Activated CD4-positive, alpha-beta T cell treated with anti-CD3 and anti-CD28 coated beads, Interleukin-2, amount 50 U/mL, for 48 hours (primary cell): ENCODE data around the gene TRAK1.
A peak's percentile ranks its signal among the peaks of the same experiment; 100 is the strongest.

Experiments
- DNase-seq, 2 experiments: peaks; one replicate each; pipeline ENCODE4 v3.0.0-alpha.2; 2020

TRAK1 gene

GRCh38 chr3:42067326-42067725 lies 23.8 kb upstream of the TRAK1 start:
- DNase-seq = no peak

GRCh38 chr3:42068303-42069088 lies 22.7 kb upstream of the TRAK1 start:
- DNase-seq = no peak

- DNase-seq = no peak
These were observed 21.1 kb upstream of the TRAK1 start for GRCh38 chr3:42070089-42070488.

- no peak for DNase-seq
These were observed 20.6 kb upstream of the TRAK1 start for GRCh38 chr3:42070524-42070923.

GRCh38 chr3:42071904-42072812 lies 19.0 kb upstream of the TRAK1 start:
- no peak for DNase-seq

GRCh38 chr3:42072831-42073301 lies 18.3 kb upstream of the TRAK1 start:
- no peak for DNase-seq

GRCh38 chr3:42077785-42078184 lies 13.4 kb upstream of the TRAK1 start:
- DNase-seq = no peak

GRCh38 chr3:42078677-42079076 lies 12.5 kb upstream of the TRAK1 start:
- no peak for DNase-seq

- DNase-seq = no peak
These were observed 11.3 kb upstream of the TRAK1 start for GRCh38 chr3:42079701-42080452.

GRCh38 chr3:42080453-42080872 lies 10.7 kb upstream of the TRAK1 start:
- DNase-seq = peak in 1 of 2 experiments; percentile 38

- DNase-seq = no peak
These were observed 9.2 kb upstream of the TRAK1 start for GRCh38 chr3:42081838-42082473.

- DNase-seq = no peak
These were observed 6.6 kb upstream of the TRAK1 start for GRCh38 chr3:42084586-42084985.

GRCh38 chr3:42085641-42086376 lies 5.3 kb upstream of the TRAK1 start:
- DNase-seq = no peak

- DNase-seq = no peak
These were observed 2.2 kb upstream of the TRAK1 start for GRCh38 chr3:42088803-42089530.

- DNase-seq = no peak
These were observed 849 bp downstream of the TRAK1 start for GRCh38 chr3:42092006-42092405.

GRCh38 chr3:42094128-42094527 lies 3.0 kb downstream of the TRAK1 start:
- DNase-seq = peak in 1 of 2 experiments; percentile 26

- no peak for DNase-seq
These were observed 3.7 kb downstream of the TRAK1 start for GRCh38 chr3:42094691-42095391.

- DNase-seq = no peak
These were observed 4.4 kb downstream of the TRAK1 start for GRCh38 chr3:42095540-42095939.

- DNase-seq = peak; percentile 36 to 48
These were observed 5.8 kb downstream of the TRAK1 start for GRCh38 chr3:42096796-42097565.

- DNase-seq = no peak
These were observed 6.4 kb downstream of the TRAK1 start for GRCh38 chr3:42097566-42097946.
